Erythroblast (primary cell): Measurements from ENCODE around the gene PFDN1.
A peak's percentile ranks its signal among the peaks of the same experiment; 100 is the strongest.

Experiments
- DNase-seq, 2 experiments: peaks; one replicate each; lab custom pipeline; 2025; lab: John Stamatoyannopoulos, UW
- GATA1 ChIP-seq: IDR thresholded peaks from 2 replicates; pipeline ENCODE4 v1.6.1; 2011; ENCODE audit warnings: low read depth, mild to moderate bottlenecking, control low read depth, low read length, moderate library complexity
- POLR2A ChIP-seq: IDR thresholded peaks from 2 replicates; pipeline ENCODE4 v1.6.1; 2011; ENCODE audit warnings: mild to moderate bottlenecking, low read length

The PFDN1 gene

DNA sequence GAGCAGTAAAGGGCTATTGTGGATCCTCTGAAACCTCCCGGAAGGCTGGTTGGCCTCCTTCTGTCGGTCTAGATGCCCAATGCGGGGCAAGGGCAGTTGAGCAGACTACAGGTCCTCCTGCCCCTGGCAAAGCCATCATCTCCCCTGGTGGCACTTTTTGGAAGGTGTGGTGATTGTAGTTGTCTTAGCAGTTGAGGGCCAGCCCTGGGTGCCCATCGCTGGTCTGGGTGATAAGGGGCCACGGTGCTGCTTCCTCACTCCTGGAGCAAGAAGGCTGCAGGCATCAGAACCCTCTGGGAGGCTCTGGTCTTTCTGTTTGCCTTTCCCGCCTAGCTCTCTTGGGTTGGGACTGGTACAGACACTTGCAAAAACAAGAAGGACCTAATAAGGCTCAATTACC, 64.1 kb downstream of the PFDN1 start:
- DNase-seq, result no peak
- TF ChIP-seq POLR2A (no peak), GATA1 (no peak)

GRCh38 chr5:140236891-140237598, 65.9 kb downstream of the PFDN1 start:
- DNase-seq, result peak in 1 of 2 experiments; percentile 32
- TF ChIP-seq POLR2A (no peak), GATA1 (no peak)

- TF ChIP-seq POLR2A, result no peak
- TF ChIP-seq GATA1, result no peak
- no peak for DNase-seq
Measured at GRCh38 chr5:140235791-140236551, 66.9 kb downstream of the PFDN1 start.

DNA sequence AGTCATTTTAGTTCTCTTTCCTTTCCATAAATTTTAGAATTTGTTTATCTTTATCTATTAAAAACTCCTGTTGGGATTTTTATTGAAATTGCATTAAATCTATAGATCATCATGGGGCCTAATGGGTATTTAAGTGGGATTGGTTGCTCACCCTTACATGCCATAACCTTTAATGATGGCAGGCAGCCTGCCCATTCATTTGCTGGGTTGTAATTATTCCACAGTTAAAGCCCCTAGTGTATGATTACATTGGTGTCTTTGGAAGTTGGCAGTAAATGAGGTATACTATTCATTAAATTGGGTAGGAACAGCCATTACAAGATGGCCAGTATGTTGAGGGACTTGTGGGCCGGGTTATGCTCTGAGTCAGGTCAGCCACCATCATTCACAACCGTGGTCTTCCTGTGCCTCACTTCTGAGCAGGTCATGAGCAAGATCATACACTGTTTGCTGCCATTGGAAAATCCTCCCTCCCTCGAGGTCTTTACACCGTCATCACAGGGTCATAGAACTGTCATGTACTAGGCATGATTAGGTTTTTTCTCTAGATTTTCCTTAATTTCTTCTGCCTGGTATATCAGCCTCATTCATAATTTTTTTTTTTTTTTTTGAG, 68.4 kb downstream of the PFDN1 start:
- DNase-seq, result no peak
- no peak for TF ChIP-seq GATA1
- TF ChIP-seq POLR2A, result no peak

- no peak for TF ChIP-seq GATA1
- no peak for TF ChIP-seq POLR2A
- no peak for DNase-seq
Measured at GRCh38 chr5:140232731-140233130, 70.2 kb downstream of the PFDN1 start.

GRCh38 chr5:140230373-140230772, 72.5 kb downstream of the PFDN1 start:
- DNase-seq, result no peak
- TF ChIP-seq GATA1 (no peak), POLR2A (no peak)

- no peak for DNase-seq
- TF ChIP-seq GATA1 (no peak), POLR2A (no peak)
Measured at GRCh38 chr5:140228364-140228837, 74.5 kb downstream of the PFDN1 start.

- DNase-seq, result peak; percentile 15 to 45
- TF ChIP-seq GATA1 (no peak), POLR2A (no peak)
Measured at GRCh38 chr5:140227046-140227445, 75.9 kb downstream of the PFDN1 start.

DNA sequence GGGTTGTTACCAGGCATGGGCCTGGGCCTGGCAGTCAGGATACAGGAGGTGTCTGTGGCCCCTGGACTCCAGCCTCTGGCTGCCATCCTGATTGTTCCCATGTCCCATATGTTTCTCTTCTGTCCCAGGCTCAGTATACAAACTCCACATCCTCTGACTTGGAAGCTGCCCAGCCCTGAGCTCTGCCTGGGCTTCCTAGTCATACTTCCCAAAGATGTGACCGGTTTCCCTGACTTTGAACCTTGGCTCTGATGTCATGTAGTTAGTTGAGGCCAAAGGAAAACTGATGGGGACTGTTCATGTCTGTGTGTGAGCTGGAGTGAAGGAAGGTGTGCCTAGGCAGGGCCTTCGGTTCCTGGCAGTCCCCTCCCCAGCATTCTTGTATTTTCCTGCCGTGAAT, 77.5 kb downstream of the PFDN1 start:
- TF ChIP-seq GATA1 (no peak), POLR2A (no peak)

DNA sequence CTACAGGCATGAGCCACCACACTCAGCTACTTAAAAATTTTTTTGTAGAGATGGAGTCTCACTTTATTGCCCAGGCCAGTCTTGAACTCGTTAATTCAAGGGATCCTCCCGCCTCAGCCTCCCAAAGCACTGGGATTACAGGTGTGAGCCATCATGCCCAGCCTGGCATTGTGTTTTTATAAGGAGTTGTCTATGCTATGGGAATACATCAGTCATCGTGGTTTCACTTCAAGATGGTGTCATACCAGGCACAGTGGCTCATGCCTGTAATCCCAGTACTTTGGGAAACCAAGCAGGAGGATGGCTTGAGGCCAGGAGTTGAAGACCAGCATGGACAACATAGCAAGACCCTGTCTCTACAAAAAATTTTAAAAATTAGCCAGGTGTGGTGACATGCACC, 78.2 kb downstream of the PFDN1 start:
- no peak for DNase-seq
- no peak for TF ChIP-seq POLR2A
- no peak for TF ChIP-seq GATA1

More for the DNA sequence above, 77.5 kb downstream of the PFDN1 start:
- peak in 1 of 2 experiments; percentile 12 for DNase-seq

GRCh38 chr5:140223567-140223966, 79.3 kb downstream of the PFDN1 start:
- peak; percentile 69 to 80 for DNase-seq
- no peak for TF ChIP-seq POLR2A
- TF ChIP-seq GATA1, result no peak

GRCh38 chr5:140222416-140222815, 80.5 kb downstream of the PFDN1 start:
- TF ChIP-seq POLR2A (no peak), GATA1 (no peak)
- DNase-seq, result peak in 1 of 2 experiments; percentile 30

- peak; percentile 15 to 72 for DNase-seq
- TF ChIP-seq GATA1 (no peak), POLR2A (no peak)
Measured at GRCh38 chr5:140221697-140222223, 81.1 kb downstream of the PFDN1 start.

DNA sequence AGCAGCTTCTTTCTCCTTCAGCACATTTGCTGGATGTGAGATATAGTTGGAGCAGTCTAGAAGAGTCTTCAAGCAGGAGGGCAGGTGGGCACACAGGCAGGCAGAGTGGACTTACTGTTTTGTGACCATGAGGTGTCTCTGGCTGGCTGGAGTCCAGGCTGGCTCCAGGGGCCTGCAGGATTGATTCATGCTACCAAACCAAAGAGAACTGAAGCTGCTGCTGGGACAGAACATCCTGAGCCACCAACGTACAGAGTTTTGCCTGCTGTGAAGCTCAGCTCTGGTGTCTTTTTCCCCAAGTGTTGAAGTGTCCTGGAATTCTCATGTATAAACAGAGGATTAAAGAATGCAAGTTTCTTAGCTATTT, 82.2 kb downstream of the PFDN1 start:
- peak in 1 of 2 experiments; percentile 39 for DNase-seq
- TF ChIP-seq GATA1 (no peak), POLR2A (no peak)
